CD4-positive, alpha-beta T cell (primary cell): ENCODE measurements around the gene L1CAM. TPM values are rescaled to one million over a fixed set of nuclear protein-coding genes. Genes with fewer than 3 reads are reported as not detected.

Source experiments
- ATAC-seq: fragments of 200-7000 bp; cut with Tn5 transposase; one replicate; pipeline ENCODE4 v1.10.0; 2022; ENCODE audit warnings: mild to moderate bottlenecking; ENCODE audit not compliant: poor library complexity
- CTCF ChIA-PET: fragments of 350-600 bp; sonication (Branson Sonifier 250); formaldehyde crosslinking; loops from one replicate; lab custom pipeline; 2021; ENCODE audit warnings: antibody characterized with exemption, inconsistent platforms; lab: Charles Lee
- POLR2A ChIA-PET: fragments of 350-600 bp; sonication (Branson Sonifier 250); formaldehyde crosslinking; loops from one replicate; lab custom pipeline; 2021; ENCODE audit warnings: antibody characterized with exemption, inconsistent platforms; lab: Charles Lee
- DNase-seq, 14 experiments: peaks; one replicate each; pipeline ENCODE4 v3.0.0-alpha.2; 2013 to 2020; ENCODE audit warnings: mixed read lengths in 2 of 14
- H3K27ac ChIP-seq, 2 donors: one replicate each; pipeline versions ENCODE4 v1.5.1 to v1.7.0; 2013; ENCODE audit warnings: low read length in 2 of 2, low read depth in 1 of 2, mild to moderate bottlenecking in 1 of 2
- H3K27me3 ChIP-seq, 2 experiments: 1 replicate in 1 of 2; 2 replicates in 1 of 2; pipeline versions ENCODE4 v1.6.1 to v1.7.0; 2013; ENCODE audit warnings: low read length in 2 of 2, control low read depth in 1 of 2, mild to moderate bottlenecking in 1 of 2, moderate library complexity in 1 of 2; ENCODE audit not compliant: insufficient read depth in 2 of 2, control insufficient read depth in 1 of 2
- H3K36me3 ChIP-seq: one replicate; pipeline ENCODE4 v1.6.1; 2013; ENCODE audit warnings: low read length, control low read depth; ENCODE audit not compliant: insufficient read depth
- H3K4me1 ChIP-seq: one replicate; pipeline ENCODE4 v1.6.1; 2013; ENCODE audit warnings: low read length, control low read depth; ENCODE audit not compliant: insufficient read depth
- H3K4me3 ChIP-seq: one replicate; pipeline ENCODE4 v1.5.1; 2013; ENCODE audit warnings: mild to moderate bottlenecking, low read length, moderate library complexity
- H3K9me3 ChIP-seq, 2 experiments: 1 replicate in 1 of 2; 2 replicates in 1 of 2; pipeline versions ENCODE4 v1.6.1 to v1.7.0; 2013; ENCODE audit warnings: low read length in 2 of 2, mild to moderate bottlenecking in 2 of 2, control low read depth in 1 of 2, moderate library complexity in 1 of 2; ENCODE audit not compliant: control insufficient read depth in 1 of 2, insufficient read depth in 1 of 2
- H3K27ac Mint-ChIP-seq: one replicate; pipeline ENCODE4 v1.8.0; 2020; ENCODE audit warnings: mixed read lengths
- H3K27me3 Mint-ChIP-seq: one replicate; pipeline ENCODE4 v1.8.0; 2021; ENCODE audit warnings: mixed read lengths
- H3K36me3 Mint-ChIP-seq: one replicate; pipeline ENCODE4 v1.8.0; 2021; ENCODE audit warnings: low read depth, mixed read lengths
- H3K4me1 Mint-ChIP-seq: one replicate; pipeline ENCODE4 v1.8.0; 2021; ENCODE audit warnings: low read depth, mixed read lengths
- H3K4me3 Mint-ChIP-seq: one replicate; pipeline ENCODE4 v1.8.0; 2020; ENCODE audit warnings: mild to moderate bottlenecking, mixed read lengths
- H3K9me3 Mint-ChIP-seq: one replicate; pipeline ENCODE4 v1.8.0; 2020; ENCODE audit warnings: mixed read lengths
- intact Hi-C, 2 experiments: fragments of 100-400 bp; cut with DNase I in 1 of 2; cut with micrococcal nuclease in 1 of 2; formaldehyde crosslinking; loops; one replicate each; pipeline versions ENCODE4 v1.15.1 to v1.9.0; 2023 to 2025; cut with DNase I, micrococcal nuclease
- total RNA-seq, 174 experiments: library from RNA in 2 of 174; stranded (reverse) in 2 of 174; gene quantifications; one replicate each; pipeline ENCODE4 v1.2.3 and lab custom pipeline; 2021 to 2026
- TF ChIP-seq, protein P1 (sequence below): fragments of 200-600 bp; IDR thresholded peaks from one replicate; pipeline ENCODE4 v1.8.0; 2022; ENCODE audit warnings: antibody characterized with exemption, mild to moderate bottlenecking

The L1CAM gene
- total RNA-seq, 2 experiments from 2014 or later: 0.89 to 1.2 TPM

DNA sequence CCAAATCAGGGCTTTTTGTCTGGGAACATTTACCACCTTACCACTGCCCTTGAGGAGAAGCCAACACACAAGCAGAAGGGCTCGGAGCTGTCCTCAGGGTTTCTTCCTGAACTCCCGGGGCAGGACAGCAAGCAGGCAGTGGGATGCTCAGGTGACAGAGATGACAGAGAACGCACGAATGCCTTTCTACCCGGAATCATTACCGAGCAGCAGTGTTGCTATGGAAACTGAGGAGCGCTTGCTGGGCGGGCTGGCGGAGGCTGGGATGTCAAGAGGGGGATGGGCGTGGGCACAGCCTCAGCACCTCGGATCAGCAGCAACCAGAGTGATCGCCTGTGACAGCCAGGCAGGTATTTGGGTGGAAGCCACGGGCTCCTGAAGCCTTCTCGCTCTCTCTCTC lies 73.8 kb downstream of the L1CAM start:
- no peaks in the 10 kb centered on the region for H3K36me3 Mint-ChIP-seq
- Histone ChIP-seq H3K9me3 (no peaks in the 10 kb centered on the region), H3K36me3 (no peaks in the 10 kb centered on the region), H3K4me1 (peaks cover 18% of the 10 kb centered on the region), H3K27ac (no peak overlapping the region), H3K4me3 (no peak overlapping the region), H3K27me3 (no peaks in the 10 kb centered on the region)
- H3K27ac Mint-ChIP-seq: no peak overlapping the region
- no peak for DNase-seq
- ChIA-PET CTCF (no interaction called here), POLR2A (no interaction called here)
- no peaks in the 10 kb centered on the region for H3K9me3 Mint-ChIP-seq
- H3K4me3 Mint-ChIP-seq: no peak overlapping the region
- ATAC-seq: no peak
- no peaks in the 10 kb centered on the region for H3K27me3 Mint-ChIP-seq
- H3K4me1 Mint-ChIP-seq: peaks cover 23% of the 10 kb centered on the region
- intact Hi-C loops: no loop called here
- TF ChIP-seq, protein P1, sequence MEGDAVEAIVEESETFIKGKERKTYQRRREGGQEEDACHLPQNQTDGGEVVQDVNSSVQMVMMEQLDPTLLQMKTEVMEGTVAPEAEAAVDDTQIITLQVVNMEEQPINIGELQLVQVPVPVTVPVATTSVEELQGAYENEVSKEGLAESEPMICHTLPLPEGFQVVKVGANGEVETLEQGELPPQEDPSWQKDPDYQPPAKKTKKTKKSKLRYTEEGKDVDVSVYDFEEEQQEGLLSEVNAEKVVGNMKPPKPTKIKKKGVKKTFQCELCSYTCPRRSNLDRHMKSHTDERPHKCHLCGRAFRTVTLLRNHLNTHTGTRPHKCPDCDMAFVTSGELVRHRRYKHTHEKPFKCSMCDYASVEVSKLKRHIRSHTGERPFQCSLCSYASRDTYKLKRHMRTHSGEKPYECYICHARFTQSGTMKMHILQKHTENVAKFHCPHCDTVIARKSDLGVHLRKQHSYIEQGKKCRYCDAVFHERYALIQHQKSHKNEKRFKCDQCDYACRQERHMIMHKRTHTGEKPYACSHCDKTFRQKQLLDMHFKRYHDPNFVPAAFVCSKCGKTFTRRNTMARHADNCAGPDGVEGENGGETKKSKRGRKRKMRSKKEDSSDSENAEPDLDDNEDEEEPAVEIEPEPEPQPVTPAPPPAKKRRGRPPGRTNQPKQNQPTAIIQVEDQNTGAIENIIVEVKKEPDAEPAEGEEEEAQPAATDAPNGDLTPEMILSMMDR: no peak

Other genes starting within 250 kb of the L1CAM start
- gene DUSP9, start 239.0 kb downstream of the L1CAM start, total RNA-seq: not detected
- 1 to 10 TPM in 1 of 2 experiments, under 1 TPM in 1; 0.70 to 1.0 TPM for gene PNCK, start 212.4 kb downstream of the L1CAM start, total RNA-seq
- gene SLC6A8, start 198.2 kb downstream of the L1CAM start, total RNA-seq: under 1 TPM; 0.42 to 0.71 TPM
- 10 to 100 TPM; 42.1 to 43.1 TPM for gene BCAP31, start 161.8 kb downstream of the L1CAM start, total RNA-seq
- gene ABCD1, start 161.3 kb downstream of the L1CAM start, total RNA-seq: 1 to 10 TPM; 8.6 to 9.2 TPM
- gene PLXNB3, start 121.9 kb downstream of the L1CAM start, total RNA-seq: not detected
- not detected for gene SRPK3, start 105.1 kb downstream of the L1CAM start, total RNA-seq
- 10 to 100 TPM; 46.8 to 47.3 TPM for gene IDH3G, start 91.8 kb downstream of the L1CAM start, total RNA-seq
- gene SSR4, start 91.5 kb downstream of the L1CAM start, total RNA-seq: 100 to 1,000 TPM; 171 to 173 TPM
- 10 to 100 TPM; 24.8 to 26.8 TPM for gene PDZD4, start 55.6 kb downstream of the L1CAM start, total RNA-seq
- gene AVPR2, start 18.5 kb upstream of the L1CAM start, total RNA-seq: not detected
- gene ARHGAP4, start 40.1 kb upstream of the L1CAM start, total RNA-seq: 100 to 1,000 TPM; 456 to 463 TPM
- 10 to 100 TPM; 41.5 to 42.0 TPM for gene NAA10, start 48.9 kb upstream of the L1CAM start, total RNA-seq
- gene RENBP, start 58.5 kb upstream of the L1CAM start, total RNA-seq: 1 to 10 TPM; 8.6 to 9.3 TPM
- gene HCFC1, start 85.6 kb upstream of the L1CAM start, total RNA-seq: 10 to 100 TPM; 45.9 to 50.2 TPM
- gene TMEM187, start 86.6 kb upstream of the L1CAM start, total RNA-seq: 1 to 10 TPM; 1.4 to 2.0 TPM
- 10 to 100 TPM; 61.2 to 67.4 TPM for gene IRAK1, start 133.7 kb upstream of the L1CAM start, total RNA-seq
- gene MECP2, start 211.5 kb upstream of the L1CAM start, total RNA-seq: 100 to 1,000 TPM; 120 to 133 TPM